Measurements from ENCODE around the gene SAPCD1.
"Not testable (repeated sequence)": the region's sequence is repeated elsewhere in the genome, so short reads cannot be mapped to it uniquely, and the experiment has no call there.

Gene SAPCD1

GRCh38 chr6:31779908-31780307 is 17.5 kb downstream of the SAPCD1 start:
- FAIRE-seq, result no peak

- no peak for FAIRE-seq
Observed at GRCh38 chr6:31780507-31781243, 18.2 kb downstream of the SAPCD1 start.

- no peak for FAIRE-seq
Observed at GRCh38 chr6:31781244-31782125, 19.0 kb downstream of the SAPCD1 start.

- no peak for FAIRE-seq
Observed at GRCh38 chr6:31782126-31782855, 19.8 kb downstream of the SAPCD1 start.

GRCh38 chr6:31784098-31784925 is 21.9 kb downstream of the SAPCD1 start:
- no peak for FAIRE-seq

- no peak for FAIRE-seq
Observed at GRCh38 chr6:31785475-31785874, 23.0 kb downstream of the SAPCD1 start.

- FAIRE-seq, result peak; percentile 63
Observed at GRCh38 chr6:31791324-31792089, 29.1 kb downstream of the SAPCD1 start.

GRCh38 chr6:31792090-31792374 is 29.6 kb downstream of the SAPCD1 start:
- FAIRE-seq, result no peak

- no peak for FAIRE-seq
Observed at GRCh38 chr6:31792761-31793171, 30.3 kb downstream of the SAPCD1 start.

- FAIRE-seq, result not testable (repeated sequence)
Observed at GRCh38 chr6:31793927-31794245, 31.4 kb downstream of the SAPCD1 start.

GRCh38 chr6:31794294-31794865 is 31.9 kb downstream of the SAPCD1 start:
- no peak for FAIRE-seq

GRCh38 chr6:31794866-31795615 is 32.6 kb downstream of the SAPCD1 start:
- no peak for FAIRE-seq

- no peak for FAIRE-seq
Observed at GRCh38 chr6:31795616-31796298, 33.3 kb downstream of the SAPCD1 start, which contains the start of gene VARS1. TSS of gene VARS1 (minus strand) at chr6:31795752. CDS start at chr6:31795217, 535 bp downstream.

- no peak for FAIRE-seq
Observed at GRCh38 chr6:31796993-31797385, 34.5 kb downstream of the SAPCD1 start.

GRCh38 chr6:31797588-31797987 is 35.1 kb downstream of the SAPCD1 start:
- no peak for FAIRE-seq

GRCh38 chr6:31799781-31800180 is 37.3 kb downstream of the SAPCD1 start:
- no peak for FAIRE-seq

- FAIRE-seq, result not testable (repeated sequence)
Observed at GRCh38 chr6:31801031-31801927, 38.8 kb downstream of the SAPCD1 start.

GRCh38 chr6:31805939-31806469 is 43.5 kb downstream of the SAPCD1 start:
- no peak for FAIRE-seq

All from G401.6 (cell line).